ENCODE data around the gene DAAM2.

DAAM2 gene

GRCh38 chr6:39931607-39932006 lies 139.4 kb downstream of the DAAM2 start:
- no peak for DNase-seq (ENCODE audit: low spot score)

- DNase-seq (ENCODE audit: low spot score): no peak
Observed at GRCh38 chr6:39932386-39932910, 140.3 kb downstream of the DAAM2 start.

- no peak for DNase-seq (ENCODE audit: low spot score)
Observed at GRCh38 chr6:39933669-39934130, 141.5 kb downstream of the DAAM2 start.

- no peak for DNase-seq (ENCODE audit: low spot score)
Observed at GRCh38 chr6:39934131-39934757, 142.1 kb downstream of the DAAM2 start, which contains the start of gene MOCS1. Gene MOCS1 (minus strand): TSS chr6:39934462. CDS start chr6:39934417, 45 bp downstream.

GRCh38 chr6:39935241-39935640 lies 143.1 kb downstream of the DAAM2 start:
- DNase-seq (ENCODE audit: low spot score): no peak

GRCh38 chr6:39936857-39937256 lies 144.7 kb downstream of the DAAM2 start:
- DNase-seq (ENCODE audit: low spot score): no peak

GRCh38 chr6:39937686-39938333 lies 145.6 kb downstream of the DAAM2 start:
- no peak for DNase-seq (ENCODE audit: low spot score)

GRCh38 chr6:39938773-39939654 lies 146.8 kb downstream of the DAAM2 start:
- no peak for DNase-seq (ENCODE audit: low spot score)

- DNase-seq (ENCODE audit: low spot score): no peak
Observed at GRCh38 chr6:39941138-39941537, 149.0 kb downstream of the DAAM2 start.

- DNase-seq (ENCODE audit: low spot score): no peak
Observed at GRCh38 chr6:39941820-39942219, 149.6 kb downstream of the DAAM2 start.

- no peak for DNase-seq (ENCODE audit: low spot score)
Observed at GRCh38 chr6:39942903-39943580, 150.9 kb downstream of the DAAM2 start.

- no peak for DNase-seq (ENCODE audit: low spot score)
Observed at GRCh38 chr6:39945626-39946025, 153.4 kb downstream of the DAAM2 start.

- no peak for DNase-seq (ENCODE audit: low spot score)
Observed at GRCh38 chr6:39947611-39948068, 155.5 kb downstream of the DAAM2 start.

GRCh38 chr6:39948199-39948791 lies 156.1 kb downstream of the DAAM2 start:
- DNase-seq (ENCODE audit: low spot score): no peak

GRCh38 chr6:39950125-39950720 lies 158.0 kb downstream of the DAAM2 start:
- no peak for DNase-seq (ENCODE audit: low spot score)

GRCh38 chr6:39951191-39951590 lies 159.0 kb downstream of the DAAM2 start:
- no peak for DNase-seq (ENCODE audit: low spot score)

- no peak for DNase-seq (ENCODE audit: low spot score)
Observed at GRCh38 chr6:39951716-39952115, 159.5 kb downstream of the DAAM2 start.

- DNase-seq (ENCODE audit: low spot score): no peak
Observed at GRCh38 chr6:39952167-39952566, 160.0 kb downstream of the DAAM2 start.

GRCh38 chr6:39953076-39953618 lies 161.0 kb downstream of the DAAM2 start:
- no peak for DNase-seq (ENCODE audit: low spot score)

Data from NAMALWA (cell line).